Kidney (tissue), 14 donors: ENCODE data around the gene STK25. TPM values are rescaled to one million over a fixed set of nuclear protein-coding genes. Genes with fewer than 3 reads are reported as not detected.
"Not testable (repeated sequence)": the region's sequence is repeated elsewhere in the genome, so short reads cannot be mapped to it uniquely, and the experiment has no call there.

Experiments used
- DNase-seq, 5 donors: peaks; one replicate each; pipeline ENCODE4 v3.0.0-alpha.2; 2013 to 2020
- FAIRE-seq: peaks from 2 replicates; lab custom pipeline; 2012; peaks lifted over from hg19 to GRCh38; lab: Jason Lieb, UNC
- H3K27ac ChIP-seq, 2 donors: one replicate each; pipeline ENCODE4 v1.7.0; 2013; ENCODE audit warnings: low read depth in 2 of 2, low read length in 2 of 2, inconsistent platforms in 1 of 2
- H3K27me3 ChIP-seq: one replicate; pipeline ENCODE4 v1.7.1; 2013; ENCODE audit warnings: low read length, inconsistent platforms; ENCODE audit not compliant: control insufficient read depth, insufficient read depth
- H3K36me3 ChIP-seq, 3 donors: one replicate each; pipeline versions ENCODE4 v1.7.0 to v1.7.1; 2013; ENCODE audit warnings: low read length in 3 of 3, control low read depth in 1 of 3, inconsistent platforms in 1 of 3; ENCODE audit not compliant: insufficient read depth in 3 of 3, control insufficient read depth in 2 of 3
- H3K4me1 ChIP-seq, 3 donors: one replicate each; pipeline versions ENCODE4 v1.7.0 to v1.7.1; 2013; ENCODE audit warnings: low read length in 3 of 3, inconsistent platforms in 1 of 3, low read depth in 1 of 3; ENCODE audit not compliant: control insufficient read depth in 2 of 3, insufficient read depth in 2 of 3
- H3K4me3 ChIP-seq, 3 donors: one replicate each; pipeline versions ENCODE4 v1.7.0 to v1.8.1; 2013; ENCODE audit warnings: low read length in 3 of 3, control low read depth in 1 of 3, inconsistent platforms in 1 of 3
- H3K9ac ChIP-seq, 3 donors: one replicate each; pipeline versions ENCODE4 v1.7.0 to v1.7.1; 2013; ENCODE audit warnings: low read length in 3 of 3, control low read depth in 1 of 3, inconsistent platforms in 1 of 3
- H3K9me3 ChIP-seq, 3 donors: one replicate each; pipeline versions ENCODE4 v1.7.0 to v1.7.1; 2013; ENCODE audit warnings: low read length in 3 of 3, control low read depth in 1 of 3, inconsistent platforms in 1 of 3; ENCODE audit not compliant: control insufficient read depth in 2 of 3, insufficient read depth in 1 of 3
- CTCF ChIP-seq: IDR thresholded peaks from 3 replicates; pipeline ENCODE4 v1.5.1; 2012; ENCODE audit warnings: mild to moderate bottlenecking, moderate library complexity, borderline replicate concordance; ENCODE audit not compliant: insufficient read depth; ENCODE audit errors: extremely low read depth
- intact Hi-C: fragments of 100-400 bp; cut with DNase I; formaldehyde crosslinking; loops from one replicate; pipeline ENCODE4 v1.11.1; 2022
- polyA plus RNA-seq: library from polyadenylated mRNA; stranded (reverse); fragments of 350-450 nt; fragmentation: Illumina TruSeq; extraction: RNeasy Lipid Tissue Mini Kit (QIAGEN cat#74804); gene quantifications from one replicate; pipeline ENCODE4 v1.2.3, GENCODE V29; 2014; ENCODE audit warnings: low read depth, low replicate concordance; ENCODE audit not compliant: insufficient read depth
- total RNA-seq: library from RNA; stranded (reverse); fragmentation: NEBNext Ultra II Directional; extraction: Animal tissue kit (Norgen Biotek cat#: 25700); gene quantifications from one replicate; pipeline ENCODE4 v1.2.1, GENCODE V29; 2021
- donor health status: control.
- donor health status: control.
- donor health status: control.
- donor health status: control.
- donor health status: control.
- donor health status: DM: yes; HTN: yes; CAD: no.
- donor health status: Normal renal cell carcinoma (clear cell type).

Gene STK25
- total and polyA plus RNA-seq, 2 donors from 2014 or later = 119 to 151 TPM

- Histone ChIP-seq H3K27ac (no peak overlapping the region), H3K27me3 (no peaks in the 10 kb centered on the region), H3K4me3 (no peak overlapping the region), H3K9me3 (no peaks in the 10 kb centered on the region), H3K4me1 (no peaks in the 10 kb centered on the region), H3K9ac (no peak overlapping the region), H3K36me3 (no peaks in the 10 kb centered on the region)
- DNase-seq (no peak), FAIRE-seq (no peak)
- intact Hi-C loops = no loop called here
- no peak for TF ChIP-seq CTCF
Measured at GRCh38 chr2:241532168-241532567, 23.8 kb upstream of the STK25 start.

GRCh38 chr2:241531161-241531722, 22.9 kb upstream of the STK25 start:
- Histone ChIP-seq H3K4me3 (no peak overlapping the region), H3K4me1 (no peaks in the 10 kb centered on the region), H3K9ac (no peak overlapping the region), H3K27ac (no peak overlapping the region), H3K36me3 (no peaks in the 10 kb centered on the region), H3K9me3 (no peaks in the 10 kb centered on the region), H3K27me3 (no peaks in the 10 kb centered on the region)
- intact Hi-C loops = no loop called here
- TF ChIP-seq CTCF = no peak
- no peak for FAIRE-seq
- no peak for DNase-seq

- intact Hi-C loops = no loop called here
- H3K27me3 ChIP-seq = no peaks in the 10 kb centered on the region
- H3K4me1 ChIP-seq = no peaks in the 10 kb centered on the region
- H3K36me3 ChIP-seq = no peaks in the 10 kb centered on the region
- no peaks in the 10 kb centered on the region for H3K9me3 ChIP-seq
- FAIRE-seq (no peak), DNase-seq (no peak)
- no peak overlapping the region for H3K9ac ChIP-seq
- H3K4me3 ChIP-seq = no peak overlapping the region
- TF ChIP-seq CTCF = no peak
- H3K27ac ChIP-seq = no peak overlapping the region
Measured at GRCh38 chr2:241530571-241530970, 22.2 kb upstream of the STK25 start.

GRCh38 chr2:241525818-241526780, 17.7 kb upstream of the STK25 start:
- FAIRE-seq, H3K4me3 ChIP-seq, H3K36me3 ChIP-seq, H3K27me3 ChIP-seq, H3K9ac ChIP-seq, DNase-seq, H3K27ac ChIP-seq, intact Hi-C loops, H3K9me3 ChIP-seq, H3K4me1 ChIP-seq: not testable (repeated sequence)
